IMR-90 (cell line): ENCODE measurements around the gene RYR2.

ENCODE experiments used
- BHLHE40 ChIP-seq: fragments of 150-350 bp; IDR thresholded peaks from 2 replicates; pipeline ENCODE4 v1.6.1; 2016; ENCODE audit warnings: mild to moderate bottlenecking, low read depth, low read length
- CEBPB ChIP-seq: IDR thresholded peaks from 2 replicates; pipeline ENCODE4 v1.6.1; 2012; ENCODE audit warnings: low read depth, low read length, improper control_type of control experiment
- CTCF ChIP-seq: conservative IDR thresholded peaks from 2 replicates; pipeline ENCODE4 v1.5.1; 2012; ENCODE audit warnings: mild to moderate bottlenecking, low read depth, low read length, improper control_type of control experiment
- FOS ChIP-seq: fragments of 150-350 bp; IDR thresholded peaks from 2 replicates; pipeline ENCODE4 v1.6.1; 2016; ENCODE audit warnings: low read depth, low read length
- MAFK ChIP-seq: IDR thresholded peaks from 2 replicates; pipeline ENCODE4 v1.6.1; 2012; ENCODE audit warnings: low read depth, low read length, improper control_type of control experiment
- POLR2A ChIP-seq: IDR thresholded peaks from 2 replicates; pipeline ENCODE4 v1.6.1; 2012; ENCODE audit warnings: mild to moderate bottlenecking, low read depth, low read length
- SMC3 ChIP-seq: fragments of 150-350 bp; IDR thresholded peaks from 2 replicates; pipeline ENCODE4 v1.6.1; 2016; ENCODE audit warnings: low read depth, mild to moderate bottlenecking, antibody characterized with exemption, low read length, moderate library complexity
- USF2 ChIP-seq: fragments of 150-350 bp; IDR thresholded peaks from 2 replicates; pipeline ENCODE4 v1.6.1; 2017; ENCODE audit warnings: mild to moderate bottlenecking, antibody characterized with exemption, low read length, low read depth

- TF ChIP-seq POLR2A (no peak), CTCF (no peak), USF2 (no peak), FOS (no peak), CEBPB (no peak), SMC3 (no peak), MAFK (no peak), BHLHE40 (no peak)
Observed at GRCh38 chr1:237204841-237205240, 162.9 kb downstream of the RYR2 start.
